Measurements from ENCODE around the gene MAP3K3.

Gene MAP3K3

GRCh38 chr17:63694950-63695773 lies 72.9 kb downstream of the MAP3K3 start:
- no peak for DNase-seq

- DNase-seq = no peak
These were observed 73.7 kb downstream of the MAP3K3 start for GRCh38 chr17:63695889-63696288.

- DNase-seq = no peak
These were observed 74.3 kb downstream of the MAP3K3 start for GRCh38 chr17:63696381-63696961.

- peak; percentile 7 for DNase-seq
These were observed 75.4 kb downstream of the MAP3K3 start for GRCh38 chr17:63697341-63698286.

- DNase-seq = no peak
These were observed 76.2 kb downstream of the MAP3K3 start for GRCh38 chr17:63698381-63698885.

GRCh38 chr17:63698886-63699637 lies 76.8 kb downstream of the MAP3K3 start:
- DNase-seq = no peak

GRCh38 chr17:63699638-63700527 lies 77.7 kb downstream of the MAP3K3 start, which contains the start of gene LIMD2:
Gene LIMD2 (minus strand): TSS chr17:63700125. CDS start chr17:63699298, 827 bp downstream.
- peak; percentile 67 for DNase-seq

- peak; percentile 8 for DNase-seq
These were observed 78.6 kb downstream of the MAP3K3 start for GRCh38 chr17:63700528-63701455.

- DNase-seq = no peak
These were observed 79.2 kb downstream of the MAP3K3 start for GRCh38 chr17:63701456-63701820.

GRCh38 chr17:63701868-63702720 lies 79.9 kb downstream of the MAP3K3 start:
- no peak for DNase-seq

- no peak for DNase-seq
These were observed 80.5 kb downstream of the MAP3K3 start for GRCh38 chr17:63702721-63703015.

GRCh38 chr17:63703029-63703428 lies 80.8 kb downstream of the MAP3K3 start:
- no peak for DNase-seq

- no peak for DNase-seq
These were observed 81.5 kb downstream of the MAP3K3 start for GRCh38 chr17:63703556-63704258.

- no peak for DNase-seq
These were observed 82.0 kb downstream of the MAP3K3 start for GRCh38 chr17:63704259-63704576.

- DNase-seq = no peak
These were observed 82.6 kb downstream of the MAP3K3 start for GRCh38 chr17:63704836-63705235.

- no peak for DNase-seq
These were observed 83.4 kb downstream of the MAP3K3 start for GRCh38 chr17:63705657-63706056.

- DNase-seq = no peak
These were observed 84.3 kb downstream of the MAP3K3 start for GRCh38 chr17:63706336-63707082.

GRCh38 chr17:63707151-63707550 lies 84.9 kb downstream of the MAP3K3 start:
- no peak for DNase-seq
